Fibroblast of lung (primary cell): ENCODE data around the gene HPCAL1.

Experiments used
- EZH2 ChIP-seq: IDR thresholded peaks from 2 replicates; pipeline ENCODE4 v1.5.1; 2012; ENCODE audit warnings: low read length, control low read depth, mild to moderate bottlenecking; ENCODE audit errors: missing control alignments
- TF ChIP-seq, protein P1 (sequence below), 2 donors: IDR thresholded peaks in 1 of 2; conservative IDR thresholded peaks in 1 of 2; 1 replicate in 1 of 2; 2 replicates in 1 of 2; pipeline ENCODE4 v1.5.1; 2011 to 2012; ENCODE audit warnings: low read length in 2 of 2, control low read depth in 1 of 2, inconsistent platforms in 1 of 2, low read depth in 1 of 2, mild to moderate bottlenecking in 1 of 2

DNA sequence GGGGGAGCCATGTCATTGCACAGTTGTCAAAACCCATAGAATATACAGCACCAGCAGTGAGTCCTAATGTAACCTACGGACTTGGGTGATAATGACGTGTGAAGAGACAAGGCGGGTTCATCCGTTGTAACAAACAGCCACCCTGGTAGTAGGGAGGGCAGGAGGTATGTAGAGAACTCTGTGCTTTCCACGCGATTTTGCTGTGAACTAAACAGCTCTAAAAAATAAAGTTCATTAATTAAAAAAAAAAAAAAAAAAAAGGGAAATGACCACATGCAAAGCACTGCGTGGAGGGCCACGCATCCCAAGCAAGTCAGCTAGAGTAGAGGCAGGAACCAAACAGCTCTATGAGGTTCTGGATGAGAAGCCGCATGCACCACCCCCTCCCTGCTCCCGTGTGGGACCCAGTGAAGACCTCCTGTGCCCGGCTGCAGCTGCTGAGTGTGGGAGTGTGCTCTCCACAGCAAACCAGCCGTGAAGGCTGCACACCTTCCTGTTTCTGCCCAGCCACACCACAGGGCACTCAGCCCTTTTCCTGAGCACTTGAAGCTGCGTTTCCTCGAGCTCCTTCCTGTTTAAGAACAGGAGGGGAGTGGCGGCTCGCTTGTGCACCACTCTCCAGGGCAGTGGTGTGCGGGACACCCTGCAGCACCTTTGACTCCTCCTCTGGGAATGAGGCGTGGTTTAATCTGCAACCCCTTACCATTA, 79.8 kb downstream of the HPCAL1 start:
- no peak for TF ChIP-seq EZH2
- TF ChIP-seq, protein P1, sequence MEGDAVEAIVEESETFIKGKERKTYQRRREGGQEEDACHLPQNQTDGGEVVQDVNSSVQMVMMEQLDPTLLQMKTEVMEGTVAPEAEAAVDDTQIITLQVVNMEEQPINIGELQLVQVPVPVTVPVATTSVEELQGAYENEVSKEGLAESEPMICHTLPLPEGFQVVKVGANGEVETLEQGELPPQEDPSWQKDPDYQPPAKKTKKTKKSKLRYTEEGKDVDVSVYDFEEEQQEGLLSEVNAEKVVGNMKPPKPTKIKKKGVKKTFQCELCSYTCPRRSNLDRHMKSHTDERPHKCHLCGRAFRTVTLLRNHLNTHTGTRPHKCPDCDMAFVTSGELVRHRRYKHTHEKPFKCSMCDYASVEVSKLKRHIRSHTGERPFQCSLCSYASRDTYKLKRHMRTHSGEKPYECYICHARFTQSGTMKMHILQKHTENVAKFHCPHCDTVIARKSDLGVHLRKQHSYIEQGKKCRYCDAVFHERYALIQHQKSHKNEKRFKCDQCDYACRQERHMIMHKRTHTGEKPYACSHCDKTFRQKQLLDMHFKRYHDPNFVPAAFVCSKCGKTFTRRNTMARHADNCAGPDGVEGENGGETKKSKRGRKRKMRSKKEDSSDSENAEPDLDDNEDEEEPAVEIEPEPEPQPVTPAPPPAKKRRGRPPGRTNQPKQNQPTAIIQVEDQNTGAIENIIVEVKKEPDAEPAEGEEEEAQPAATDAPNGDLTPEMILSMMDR (conservative IDR thresholded peaks at IDR 0.05 in 1 of 2, IDR thresholded peaks at IDR 0.05 in 1 of 2; ENCODE audit: low read depth in 1 of 2, low read length in 2 of 2), result no peak
